IPS-18c (cell line): ENCODE data around the gene LSAMP.

Source experiments
- H3K4me3 ChIP-seq: 2 replicates; pipeline ENCODE4 v1.7.0; 2013; ENCODE audit warnings: low read depth, mild to moderate bottlenecking, low read length, moderate library complexity; ENCODE audit not compliant: insufficient read depth
- H3K9me3 ChIP-seq: one replicate; pipeline ENCODE4 v1.6.1; 2013; ENCODE audit warnings: mild to moderate bottlenecking, low read length, moderate library complexity; ENCODE audit not compliant: control insufficient read depth, insufficient read depth

Gene LSAMP

DNA sequence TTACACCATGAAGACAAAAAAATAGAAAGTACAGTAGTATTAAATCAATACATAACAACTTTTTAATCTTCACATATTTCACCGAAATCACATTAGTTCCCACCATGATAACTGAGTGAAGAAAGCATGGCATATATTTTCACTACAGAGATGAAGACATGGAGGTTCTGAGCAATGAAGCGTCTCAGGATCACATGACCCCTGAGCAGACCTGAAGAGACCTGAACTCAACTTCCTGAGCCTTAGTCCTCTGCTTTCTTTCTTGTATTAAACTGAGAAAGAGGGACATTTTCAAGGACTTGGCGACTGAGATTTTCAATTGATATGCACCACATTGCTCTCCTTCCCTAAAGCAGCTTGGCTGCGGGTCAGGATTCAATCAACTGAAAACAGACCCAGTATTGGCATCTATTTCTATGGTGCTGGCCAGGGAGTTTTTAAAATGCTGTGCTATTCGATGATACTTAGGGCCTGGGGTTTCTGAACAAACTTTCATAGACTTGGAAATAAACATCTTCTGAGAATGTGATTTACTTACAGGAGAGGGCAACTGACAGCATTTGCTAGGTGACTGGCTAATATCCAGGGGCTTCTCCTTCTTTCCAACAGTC is 165.1 kb downstream of the LSAMP start:
- no peak overlapping the region for H3K4me3 ChIP-seq

DNA sequence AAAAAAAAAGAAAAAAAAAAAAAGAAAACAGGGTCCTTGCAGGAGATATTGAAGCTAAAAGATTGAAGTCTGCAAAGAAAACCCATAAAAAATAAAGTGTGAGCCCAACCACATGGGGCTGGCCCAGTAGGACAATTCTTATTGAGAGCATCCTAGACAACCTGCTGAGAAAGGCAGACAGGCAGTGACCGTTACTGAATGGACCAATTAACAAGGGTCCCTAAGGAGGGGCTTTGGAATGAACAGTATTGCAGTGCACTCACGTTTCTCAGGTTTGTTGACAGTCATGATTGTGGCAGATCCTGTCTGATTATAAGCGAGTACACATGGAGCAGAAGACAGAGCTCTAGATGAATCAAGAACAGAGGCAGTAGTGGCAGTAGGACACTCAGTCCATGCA is 168.6 kb downstream of the LSAMP start:
- H3K4me3 ChIP-seq, result no peak overlapping the region
- no peaks in the 10 kb centered on the region for H3K9me3 ChIP-seq

More for the DNA sequence above, 165.1 kb downstream of the LSAMP start:
- H3K9me3 ChIP-seq, result no peaks in the 10 kb centered on the region

DNA sequence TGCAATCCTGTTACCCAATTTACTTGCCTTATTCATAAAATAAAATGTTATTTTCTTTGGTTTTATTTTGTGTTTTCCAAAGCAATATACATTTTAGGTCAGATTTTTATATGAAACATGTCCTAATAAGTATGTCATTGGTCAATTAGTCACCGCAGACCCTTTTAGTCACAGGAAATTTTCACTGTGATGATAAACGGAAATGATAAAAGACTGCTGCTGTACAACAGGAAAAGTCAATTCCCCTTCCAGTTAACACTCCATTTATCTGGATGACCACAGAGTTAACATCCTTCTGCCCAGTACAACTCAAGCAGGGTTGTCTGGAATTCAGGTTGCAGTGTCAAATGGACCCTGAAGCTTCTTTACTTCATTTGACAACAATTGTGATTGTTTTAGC is 175.2 kb downstream of the LSAMP start:
- no peak overlapping the region for H3K4me3 ChIP-seq
- H3K9me3 ChIP-seq, result no peaks in the 10 kb centered on the region

DNA sequence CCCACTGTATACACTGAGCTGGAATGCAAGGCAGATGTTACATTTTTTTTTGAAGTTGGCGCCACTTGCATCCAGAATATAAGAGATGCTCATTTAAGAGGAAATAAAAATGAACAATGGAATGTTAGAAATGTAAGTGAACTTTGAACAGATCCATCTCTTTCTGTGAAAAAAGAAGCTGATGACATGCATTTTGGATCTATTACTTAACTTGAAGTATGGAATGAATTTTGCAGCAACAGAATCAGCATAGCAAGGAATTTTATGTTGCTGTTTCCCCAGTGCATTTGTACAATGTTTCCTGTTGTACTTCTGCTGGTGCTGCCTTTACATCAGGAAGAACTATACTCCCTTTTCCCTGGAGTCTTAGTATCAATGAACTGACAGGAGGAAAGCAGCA is 178.2 kb downstream of the LSAMP start:
- Histone ChIP-seq H3K9me3 (no peaks in the 10 kb centered on the region), H3K4me3 (no peak overlapping the region)

DNA sequence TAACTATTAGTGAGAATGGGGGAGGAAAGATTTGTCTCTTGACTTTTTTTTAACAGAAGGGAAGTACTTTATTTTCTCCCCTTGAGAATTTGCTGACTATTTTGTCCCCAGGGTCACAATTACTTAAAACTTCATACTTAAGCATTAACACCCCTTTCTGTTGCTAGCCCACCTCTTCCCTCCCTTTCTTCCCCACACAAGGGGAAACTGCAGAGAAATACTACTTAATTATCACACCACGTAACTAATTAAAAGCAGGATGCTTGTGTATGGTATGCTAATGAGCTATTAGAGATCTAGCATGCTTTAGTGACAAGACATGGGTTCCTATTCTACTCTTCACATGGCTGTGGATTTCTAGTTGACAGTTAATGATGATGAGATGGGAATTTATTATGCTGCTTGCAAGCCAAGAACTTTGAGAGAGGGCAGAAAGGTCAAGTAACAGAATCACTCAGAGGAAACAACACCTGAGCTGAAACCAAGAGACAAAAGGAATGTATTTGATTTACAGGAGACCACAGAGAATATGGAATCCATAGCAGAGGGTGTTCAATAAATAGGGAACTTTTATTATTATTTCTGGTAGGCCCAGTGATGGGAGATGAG is 179.2 kb downstream of the LSAMP start:
- no peak overlapping the region for H3K4me3 ChIP-seq
- H3K9me3 ChIP-seq, result no peaks in the 10 kb centered on the region

DNA sequence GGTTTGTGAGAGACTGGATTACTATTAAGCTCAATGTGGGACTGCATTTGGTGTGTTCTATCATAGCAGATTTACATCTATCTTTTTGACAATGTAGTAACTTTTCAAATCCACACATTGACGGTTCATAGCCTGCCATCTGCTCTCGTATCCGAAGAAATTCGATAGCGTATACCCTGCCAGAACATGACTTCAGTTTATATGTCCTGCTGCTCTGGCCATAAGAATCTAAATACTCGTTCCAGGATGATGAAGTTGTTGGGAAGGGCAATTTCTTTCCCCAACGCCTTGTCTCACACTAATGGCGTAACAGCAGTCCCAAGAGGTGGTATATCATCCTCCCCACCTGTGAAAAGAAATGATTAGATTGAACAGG is 180.0 kb downstream of the LSAMP start:
- no peaks in the 10 kb centered on the region for H3K9me3 ChIP-seq
- H3K4me3 ChIP-seq, result no peak overlapping the region

DNA sequence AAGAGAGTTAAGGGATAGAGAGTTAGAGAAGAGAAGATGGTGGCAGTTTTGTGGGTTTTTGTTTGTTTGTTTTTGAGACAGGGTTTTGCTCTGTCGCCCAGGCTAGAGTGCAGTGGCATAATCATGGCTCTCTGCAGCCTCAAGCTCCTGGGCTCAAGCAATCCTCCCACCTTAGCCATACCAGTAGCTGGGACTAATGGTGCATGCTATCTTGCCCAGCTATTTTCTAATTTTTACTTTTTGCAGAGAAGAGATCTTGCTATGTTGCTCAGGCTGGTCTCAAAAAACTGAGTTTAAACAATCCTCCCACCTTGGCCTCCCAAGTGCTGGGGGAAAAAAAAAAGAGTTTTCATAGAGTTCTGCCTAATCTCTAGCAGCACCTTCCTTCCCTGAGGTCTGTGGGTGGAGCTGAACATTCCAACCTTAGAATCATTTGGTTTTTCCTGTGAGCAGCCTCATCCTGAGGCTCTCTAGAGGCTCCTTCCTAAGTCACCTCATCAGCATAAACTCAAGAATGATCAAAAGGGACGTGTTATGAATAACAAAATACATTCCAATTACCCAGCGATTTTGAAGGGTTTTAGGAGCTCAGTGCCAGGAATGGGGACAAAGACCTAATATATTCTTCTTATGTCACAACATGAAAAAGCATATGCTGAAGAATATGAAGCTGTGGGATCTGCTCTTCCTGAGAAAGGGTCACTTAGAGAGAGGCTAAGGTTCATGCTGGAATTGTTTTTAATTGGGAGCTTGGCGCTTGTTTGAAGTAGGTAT is 180.6 kb downstream of the LSAMP start:
- no peaks in the 10 kb centered on the region for H3K9me3 ChIP-seq
- no peak overlapping the region for H3K4me3 ChIP-seq

DNA sequence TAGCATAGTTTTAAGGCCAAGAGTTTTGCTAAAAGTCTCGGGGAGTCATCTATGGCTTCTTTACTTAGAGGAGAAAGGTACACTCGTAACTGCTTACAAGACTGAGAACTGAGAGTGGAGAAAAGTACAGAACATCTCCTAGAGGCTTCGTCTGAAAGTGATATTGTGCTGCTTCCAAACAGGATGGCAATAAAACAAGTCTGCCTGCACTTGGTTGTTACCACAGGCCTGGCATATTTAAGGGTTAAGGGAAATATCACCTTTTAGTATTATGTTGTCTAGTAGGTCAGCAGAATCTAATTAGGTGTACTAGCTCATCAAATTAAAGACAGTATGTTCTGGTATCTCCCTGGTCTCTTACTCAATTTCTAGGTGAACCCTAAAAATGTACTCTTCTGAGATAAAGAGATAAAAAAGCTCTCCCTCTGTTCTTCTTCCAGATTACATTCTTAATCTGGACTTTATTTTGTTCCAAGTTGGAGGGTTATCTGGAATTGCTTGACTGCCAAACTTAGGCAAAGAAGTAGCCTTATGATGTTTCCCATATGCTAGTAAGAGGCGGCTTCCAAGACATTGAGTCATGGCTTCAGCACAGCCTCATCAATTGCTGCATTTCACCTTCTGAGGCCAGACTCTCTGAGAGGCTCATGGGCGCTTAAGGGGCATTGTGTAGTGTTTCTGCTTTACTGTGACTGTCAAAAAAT is 181.3 kb downstream of the LSAMP start:
- Histone ChIP-seq H3K4me3 (no peak overlapping the region), H3K9me3 (no peaks in the 10 kb centered on the region)

DNA sequence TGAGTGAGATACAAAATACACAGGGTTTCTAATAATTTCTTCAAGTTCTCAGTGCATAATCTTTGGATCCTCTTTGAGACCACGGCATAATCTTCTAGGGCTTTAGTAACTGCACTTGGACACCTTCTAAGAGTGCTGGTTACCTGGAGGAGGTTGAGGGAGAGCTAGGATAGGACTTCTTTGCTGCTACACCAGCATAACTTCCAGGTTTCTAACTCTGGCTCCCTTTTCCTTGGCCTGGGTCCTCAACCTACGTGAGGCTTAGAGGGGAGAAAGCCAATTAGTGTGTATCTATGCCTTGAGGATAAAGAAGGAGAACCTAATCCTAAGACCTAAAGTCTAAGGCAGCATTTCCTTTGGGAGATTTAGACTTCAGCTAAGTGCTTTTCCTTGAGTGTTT is 184.8 kb downstream of the LSAMP start:
- H3K9me3 ChIP-seq, result no peaks in the 10 kb centered on the region
- H3K4me3 ChIP-seq, result no peak overlapping the region

DNA sequence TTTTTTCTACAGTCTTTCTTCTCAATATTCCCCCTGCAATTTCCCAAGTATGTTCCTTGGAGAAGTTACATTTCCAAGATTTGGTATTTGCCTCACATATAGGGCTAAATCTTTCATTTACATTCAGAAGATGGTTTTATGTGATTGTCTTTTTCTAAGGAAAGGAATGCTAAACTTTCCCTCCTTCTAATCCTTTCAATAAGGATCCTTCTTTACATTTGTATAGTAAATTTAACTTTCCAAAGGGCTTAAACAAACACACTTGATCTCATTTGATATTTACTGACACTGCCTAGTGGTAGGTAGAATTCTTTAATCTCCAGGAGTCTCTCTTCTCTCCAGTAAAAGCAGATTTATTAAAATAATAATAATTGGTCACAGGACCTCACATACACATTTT is 185.3 kb downstream of the LSAMP start:
- H3K9me3 ChIP-seq, result no peaks in the 10 kb centered on the region
- H3K4me3 ChIP-seq, result no peak overlapping the region

DNA sequence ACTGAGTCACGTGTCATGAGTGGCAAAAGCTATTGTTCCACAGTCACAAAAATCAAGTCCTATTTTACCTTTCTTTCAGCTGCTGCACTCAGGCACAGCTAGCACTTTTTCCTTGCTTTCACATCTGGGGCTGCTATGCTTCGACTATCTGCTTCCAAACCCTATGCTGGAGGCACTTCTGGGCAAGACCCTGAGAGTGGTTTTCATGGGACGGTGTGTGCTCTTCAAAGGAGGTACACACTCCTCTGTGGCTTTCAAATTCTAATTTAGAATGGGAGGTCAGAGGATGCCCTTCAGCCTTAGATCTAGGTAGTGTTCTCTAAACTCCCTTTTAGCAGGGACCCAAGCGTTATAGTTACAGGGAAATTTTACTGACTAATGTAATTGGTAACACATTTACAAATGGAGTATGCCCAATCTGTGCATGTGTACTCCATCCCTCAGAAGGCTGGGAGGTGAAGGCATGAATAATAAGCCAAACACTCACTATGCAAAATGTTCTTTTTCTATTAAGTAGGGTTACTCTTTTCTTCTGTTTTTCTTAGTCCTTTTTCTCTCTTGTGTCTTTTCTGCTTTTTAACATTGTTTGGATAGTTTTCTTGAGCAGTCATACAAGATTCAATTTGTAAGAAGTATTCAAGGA is 188.3 kb downstream of the LSAMP start:
- Histone ChIP-seq H3K4me3 (no peak overlapping the region), H3K9me3 (no peaks in the 10 kb centered on the region)

DNA sequence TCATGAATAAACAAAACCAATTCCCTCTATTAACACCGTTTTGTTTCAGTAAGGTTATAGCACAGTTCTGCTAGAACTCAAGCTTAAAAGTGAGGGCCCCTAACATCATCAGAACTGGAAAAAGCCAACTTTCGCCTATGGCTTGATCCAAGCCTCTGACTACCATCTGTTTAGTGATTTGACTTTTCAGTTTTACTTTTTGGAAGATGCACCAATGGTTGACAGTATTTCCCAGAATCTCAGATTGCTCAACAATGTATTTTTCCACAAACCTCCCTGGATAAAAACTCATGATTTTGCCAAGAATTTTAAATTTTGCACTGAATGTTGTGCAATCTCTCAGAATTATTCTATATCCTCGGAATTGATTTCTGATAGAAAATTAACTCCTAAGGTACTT is 190.7 kb downstream of the LSAMP start:
- no peak overlapping the region for H3K4me3 ChIP-seq
- no peaks in the 10 kb centered on the region for H3K9me3 ChIP-seq

DNA sequence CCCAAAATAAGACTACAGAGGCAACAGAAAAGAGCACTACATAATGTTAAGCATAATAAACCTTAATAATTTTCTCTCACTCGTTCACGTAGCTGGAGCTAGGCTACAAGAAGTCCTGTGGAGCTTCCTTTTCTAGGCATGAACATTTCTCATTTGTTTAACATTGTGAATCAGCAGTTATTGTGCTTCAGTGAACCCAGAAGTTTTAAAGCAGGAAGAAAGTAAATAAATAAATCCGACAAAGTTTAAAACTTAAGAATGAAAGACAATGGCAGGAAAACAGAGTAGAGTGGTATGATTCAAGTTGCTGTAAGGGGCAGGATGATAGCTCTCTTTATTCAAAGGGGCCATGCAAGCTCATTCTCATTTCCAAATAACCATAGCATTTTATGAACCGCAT is 191.8 kb downstream of the LSAMP start:
- Histone ChIP-seq H3K9me3 (no peaks in the 10 kb centered on the region), H3K4me3 (no peak overlapping the region)

DNA sequence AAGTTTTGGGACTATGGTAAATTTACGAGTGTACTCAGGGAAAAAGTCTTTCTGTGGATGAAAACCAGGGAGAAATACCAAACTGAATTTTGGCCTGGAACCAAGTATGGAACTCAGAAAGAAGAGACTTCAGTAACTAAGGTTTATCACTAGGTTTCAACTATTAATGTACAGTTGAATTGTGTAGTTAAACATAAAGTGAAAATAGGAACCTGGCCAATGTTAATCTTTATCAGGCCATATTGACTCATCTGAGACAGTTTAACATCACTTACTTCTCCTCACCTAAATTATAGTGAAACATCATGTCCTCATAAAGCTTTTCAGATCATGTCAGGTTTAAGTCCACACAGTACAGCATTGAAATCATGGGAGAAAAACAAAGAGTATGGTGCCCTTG is 197.7 kb downstream of the LSAMP start:
- Histone ChIP-seq H3K9me3 (no peaks in the 10 kb centered on the region), H3K4me3 (no peak overlapping the region)

DNA sequence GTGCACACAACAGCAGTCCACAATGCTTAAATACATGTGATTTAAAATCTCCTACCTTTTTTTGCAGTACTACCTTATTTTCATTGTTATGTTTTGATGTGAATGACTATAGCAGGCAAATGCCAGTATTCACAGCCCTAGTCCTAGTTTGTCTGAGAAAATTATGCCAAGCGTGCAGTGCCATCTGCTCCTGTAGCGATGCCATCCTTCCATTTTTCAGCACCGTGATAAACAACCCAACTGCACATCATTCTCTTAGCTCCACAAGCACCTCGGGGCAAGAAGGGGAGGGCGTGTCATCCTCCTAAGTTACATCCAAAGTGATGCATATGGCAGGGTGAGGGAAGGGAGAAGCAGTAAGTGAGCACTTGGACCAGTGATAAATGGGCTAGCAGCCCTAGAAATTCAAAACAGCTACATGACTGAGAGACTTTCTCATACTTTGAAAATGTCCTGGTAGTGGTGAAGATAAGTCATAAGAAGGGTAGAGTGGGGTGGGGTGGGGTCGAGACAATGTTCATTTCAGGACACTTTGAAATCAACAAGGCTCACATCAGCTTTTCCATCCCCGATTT is 198.8 kb downstream of the LSAMP start:
- H3K4me3 ChIP-seq, result no peak overlapping the region
- no peaks in the 10 kb centered on the region for H3K9me3 ChIP-seq

DNA sequence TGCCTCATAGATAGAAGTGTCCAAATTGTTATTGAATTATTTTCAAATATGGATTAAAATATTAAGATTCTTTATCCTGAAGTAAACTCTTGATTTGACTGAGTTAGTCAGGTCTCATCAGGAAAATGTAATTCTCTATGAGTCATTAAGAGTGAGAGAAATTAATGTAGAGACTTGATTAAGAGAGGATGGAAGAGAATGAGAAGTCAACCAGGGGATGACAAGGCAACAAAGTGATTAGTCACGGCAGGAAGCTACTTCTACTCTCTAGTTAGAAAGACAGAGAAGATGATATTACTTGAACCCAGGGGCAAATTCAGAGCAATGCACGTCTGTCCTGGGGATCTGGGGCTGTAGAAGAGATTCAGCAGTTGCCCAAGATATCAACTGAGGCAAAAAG is 202.5 kb downstream of the LSAMP start:
- H3K4me3 ChIP-seq, result no peak overlapping the region
- H3K9me3 ChIP-seq, result no peaks in the 10 kb centered on the region

DNA sequence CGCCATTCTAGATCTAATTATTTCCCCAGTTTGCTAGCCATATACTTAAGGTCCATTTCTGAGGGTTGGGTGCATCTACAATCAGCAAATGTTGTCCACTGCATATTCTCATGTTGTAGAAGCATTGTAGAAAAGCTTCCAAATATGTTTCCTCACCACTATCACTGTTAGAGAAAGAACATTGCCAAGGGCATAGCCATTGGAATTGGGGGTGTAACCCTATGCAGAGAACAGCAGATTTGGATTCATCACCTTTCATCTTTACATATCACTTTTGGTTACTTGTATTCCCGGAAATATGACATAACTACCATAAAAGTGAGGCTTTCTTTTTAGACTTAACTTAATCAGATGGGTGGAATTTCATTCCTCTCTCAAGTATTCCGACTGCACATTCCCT is 203.6 kb downstream of the LSAMP start:
- Histone ChIP-seq H3K4me3 (no peak overlapping the region), H3K9me3 (no peaks in the 10 kb centered on the region)
